22Rv1 (cell line): ENCODE results near the gene C1QTNF12.

Source experiments
- ZFX ChIP-seq: fragments of 450-650 bp; IDR thresholded peaks from 2 replicates; pipeline ENCODE4 v1.6.1; 2017; ENCODE audit warnings: antibody characterized with exemption, borderline replicate concordance
- TF ChIP-seq, protein P1 (sequence below): fragments of 450-650 bp; IDR thresholded peaks from 2 replicates; pipeline ENCODE4 v1.5.1; 2017; ENCODE audit warnings: mild to moderate bottlenecking

DNA sequence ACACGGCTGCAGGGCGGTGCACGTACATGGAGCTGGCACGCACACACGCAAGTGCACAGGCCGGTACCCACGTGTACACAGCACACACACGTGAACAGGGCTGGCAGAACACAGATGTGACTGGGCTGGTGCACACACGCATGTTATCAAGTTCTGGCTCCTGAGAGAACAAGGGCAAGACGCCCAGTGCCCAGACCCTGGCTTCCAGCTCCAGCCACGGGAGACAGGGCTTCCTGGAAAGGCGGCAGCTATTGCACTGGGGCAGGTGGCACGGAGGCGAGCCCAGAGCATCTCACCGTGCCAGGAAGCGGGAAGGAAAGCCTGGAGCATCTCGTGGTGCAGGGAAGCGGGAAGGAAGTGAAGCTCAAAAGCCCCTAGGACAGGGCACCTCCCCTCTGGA, 20.6 kb downstream of the C1QTNF12 start:
- TF ChIP-seq, protein P1, sequence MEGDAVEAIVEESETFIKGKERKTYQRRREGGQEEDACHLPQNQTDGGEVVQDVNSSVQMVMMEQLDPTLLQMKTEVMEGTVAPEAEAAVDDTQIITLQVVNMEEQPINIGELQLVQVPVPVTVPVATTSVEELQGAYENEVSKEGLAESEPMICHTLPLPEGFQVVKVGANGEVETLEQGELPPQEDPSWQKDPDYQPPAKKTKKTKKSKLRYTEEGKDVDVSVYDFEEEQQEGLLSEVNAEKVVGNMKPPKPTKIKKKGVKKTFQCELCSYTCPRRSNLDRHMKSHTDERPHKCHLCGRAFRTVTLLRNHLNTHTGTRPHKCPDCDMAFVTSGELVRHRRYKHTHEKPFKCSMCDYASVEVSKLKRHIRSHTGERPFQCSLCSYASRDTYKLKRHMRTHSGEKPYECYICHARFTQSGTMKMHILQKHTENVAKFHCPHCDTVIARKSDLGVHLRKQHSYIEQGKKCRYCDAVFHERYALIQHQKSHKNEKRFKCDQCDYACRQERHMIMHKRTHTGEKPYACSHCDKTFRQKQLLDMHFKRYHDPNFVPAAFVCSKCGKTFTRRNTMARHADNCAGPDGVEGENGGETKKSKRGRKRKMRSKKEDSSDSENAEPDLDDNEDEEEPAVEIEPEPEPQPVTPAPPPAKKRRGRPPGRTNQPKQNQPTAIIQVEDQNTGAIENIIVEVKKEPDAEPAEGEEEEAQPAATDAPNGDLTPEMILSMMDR = no peak
- TF ChIP-seq ZFX = no peak
